D341Med (cell line): ENCODE measurements around the gene FTL.

Experiments
- DNase-seq: peaks from one replicate; pipeline ENCODE4 v3.0.0; 2012; ENCODE audit warnings: low spot score

The FTL gene

GRCh38 chr19:48966541-48967345, 1.6 kb downstream of the FTL start:
- no peak for DNase-seq

DNA sequence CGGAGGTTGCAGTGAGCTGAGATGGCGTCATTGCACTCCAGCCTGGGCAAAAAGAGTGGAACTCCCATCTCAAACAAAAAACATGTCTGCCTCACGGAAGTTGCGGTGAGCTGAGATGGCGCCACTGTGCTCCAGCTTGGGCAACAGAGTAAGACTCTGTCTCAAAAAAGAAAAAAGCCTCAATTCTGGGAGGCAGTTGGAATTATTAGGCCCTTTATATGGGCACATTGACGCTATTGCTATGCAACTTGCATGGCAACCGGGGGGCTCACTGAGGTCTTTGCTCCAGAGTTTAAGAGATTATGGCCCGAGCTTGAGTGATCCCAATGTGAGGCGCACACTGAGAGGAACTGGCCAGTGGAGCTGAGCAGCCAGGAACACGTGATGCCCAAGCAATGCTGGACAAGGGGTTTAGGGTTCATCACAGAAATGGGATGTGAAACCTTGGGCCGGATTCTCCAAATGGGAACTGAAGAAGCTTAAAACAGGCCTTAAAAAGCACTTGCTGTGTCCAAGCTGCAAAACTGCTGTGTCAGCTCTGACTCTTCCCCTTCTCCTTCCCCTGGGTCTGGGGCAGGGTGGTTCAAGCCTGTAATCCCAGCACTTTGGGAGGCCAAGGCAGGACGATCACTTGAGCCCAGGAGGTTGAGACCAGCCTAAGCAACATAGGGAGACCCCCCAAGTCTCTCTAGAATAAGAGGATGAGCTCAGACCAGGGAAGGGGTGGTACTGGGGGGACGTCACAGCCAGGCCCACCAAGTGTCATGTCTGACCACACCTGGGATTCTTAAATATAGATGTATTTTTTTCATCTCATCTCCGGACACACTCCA, 2.5 kb downstream of the FTL start:
- no peak for DNase-seq

DNA sequence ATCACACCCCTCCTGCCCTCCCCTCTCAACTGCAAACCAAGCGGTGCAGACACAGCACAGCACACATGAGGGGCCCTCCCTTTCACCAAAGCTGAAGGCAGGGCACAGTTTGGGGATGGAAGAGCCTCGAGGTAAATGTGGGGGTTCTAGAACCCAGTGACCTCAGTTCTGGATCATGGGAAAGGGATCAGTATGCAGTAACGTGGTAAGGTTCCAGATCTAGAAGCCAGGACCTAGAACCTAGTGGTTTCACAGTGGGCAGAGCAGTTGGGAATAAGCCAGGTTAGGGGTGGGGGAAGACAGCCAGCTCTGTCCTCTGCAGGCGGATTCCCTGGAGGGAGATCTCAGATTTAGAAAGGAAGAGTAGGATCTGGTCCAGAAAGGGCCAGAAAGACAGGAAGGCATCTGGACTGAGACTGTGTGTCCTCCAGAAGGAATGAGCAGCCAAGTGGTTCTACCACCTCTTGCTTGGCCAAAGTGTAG, 3.1 kb downstream of the FTL start:
- DNase-seq = no peak

DNA sequence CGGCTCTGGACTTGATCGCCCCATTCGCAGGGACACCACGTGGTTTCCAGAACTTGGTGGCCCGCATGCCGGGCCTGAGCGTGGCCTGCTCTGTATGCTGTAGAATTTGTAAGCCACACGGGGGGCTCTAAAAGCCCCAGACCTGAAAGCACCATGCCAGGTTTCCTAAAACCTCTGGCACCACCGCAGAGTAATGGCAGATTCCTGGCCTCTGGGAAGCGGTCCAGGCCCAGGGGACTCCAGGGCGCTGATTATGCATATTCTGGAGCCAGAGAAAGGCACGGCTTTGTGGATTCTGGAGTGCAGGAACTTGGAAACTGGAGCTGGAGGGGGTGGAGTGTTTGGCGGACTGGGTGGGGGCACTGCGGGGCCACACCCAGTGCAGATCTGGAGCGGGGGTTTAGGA, 3.7 kb downstream of the FTL start:
- DNase-seq = no peak

DNA sequence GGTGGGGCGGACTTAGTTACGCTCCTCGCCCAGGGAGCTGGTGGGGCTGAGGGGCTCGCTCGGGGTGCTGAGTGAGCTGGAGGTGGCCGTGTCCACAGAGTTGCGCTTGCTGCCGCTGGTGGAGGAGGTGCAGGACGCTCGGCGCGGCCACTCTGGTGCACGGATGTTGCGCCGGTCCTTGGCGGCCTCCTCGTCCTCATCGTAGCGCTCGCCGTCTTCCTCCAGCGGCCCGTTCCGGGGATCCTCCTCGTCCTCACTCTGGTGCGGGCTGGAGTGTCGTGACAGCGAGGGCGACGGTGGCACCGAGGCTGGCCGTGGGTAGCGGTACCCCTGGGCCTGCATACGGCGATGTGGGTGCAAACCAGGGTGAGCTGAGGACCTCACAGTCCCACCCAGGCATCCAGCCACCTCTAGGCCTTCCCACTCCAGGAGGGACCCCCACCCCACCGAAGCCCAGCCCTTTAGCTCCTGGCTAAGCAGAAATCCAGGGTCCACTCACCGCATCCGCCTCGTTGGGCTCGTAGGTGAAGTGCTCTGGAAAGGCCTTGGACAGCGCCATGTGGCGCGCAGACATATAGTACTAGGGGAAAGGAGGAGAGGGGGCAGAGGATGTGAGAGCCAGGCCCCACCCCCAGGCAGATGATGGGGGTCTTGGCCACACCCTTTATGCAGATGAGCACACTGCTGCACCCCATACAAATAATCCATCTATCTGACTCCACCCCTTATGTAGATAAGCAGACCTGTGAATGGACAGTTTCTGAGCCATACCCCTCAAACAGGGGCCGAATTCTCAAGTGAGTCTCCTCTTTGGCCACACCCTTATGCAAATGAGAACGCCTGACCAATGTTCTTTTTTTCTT, 4.4 kb downstream of the FTL start:
- DNase-seq = no peak

- DNase-seq = no peak
Measured at GRCh38 chr19:48970139-48970766, 5.1 kb downstream of the FTL start.

- DNase-seq = peak; percentile 88
Measured at GRCh38 chr19:48970923-48971395, 5.8 kb downstream of the FTL start.

DNA sequence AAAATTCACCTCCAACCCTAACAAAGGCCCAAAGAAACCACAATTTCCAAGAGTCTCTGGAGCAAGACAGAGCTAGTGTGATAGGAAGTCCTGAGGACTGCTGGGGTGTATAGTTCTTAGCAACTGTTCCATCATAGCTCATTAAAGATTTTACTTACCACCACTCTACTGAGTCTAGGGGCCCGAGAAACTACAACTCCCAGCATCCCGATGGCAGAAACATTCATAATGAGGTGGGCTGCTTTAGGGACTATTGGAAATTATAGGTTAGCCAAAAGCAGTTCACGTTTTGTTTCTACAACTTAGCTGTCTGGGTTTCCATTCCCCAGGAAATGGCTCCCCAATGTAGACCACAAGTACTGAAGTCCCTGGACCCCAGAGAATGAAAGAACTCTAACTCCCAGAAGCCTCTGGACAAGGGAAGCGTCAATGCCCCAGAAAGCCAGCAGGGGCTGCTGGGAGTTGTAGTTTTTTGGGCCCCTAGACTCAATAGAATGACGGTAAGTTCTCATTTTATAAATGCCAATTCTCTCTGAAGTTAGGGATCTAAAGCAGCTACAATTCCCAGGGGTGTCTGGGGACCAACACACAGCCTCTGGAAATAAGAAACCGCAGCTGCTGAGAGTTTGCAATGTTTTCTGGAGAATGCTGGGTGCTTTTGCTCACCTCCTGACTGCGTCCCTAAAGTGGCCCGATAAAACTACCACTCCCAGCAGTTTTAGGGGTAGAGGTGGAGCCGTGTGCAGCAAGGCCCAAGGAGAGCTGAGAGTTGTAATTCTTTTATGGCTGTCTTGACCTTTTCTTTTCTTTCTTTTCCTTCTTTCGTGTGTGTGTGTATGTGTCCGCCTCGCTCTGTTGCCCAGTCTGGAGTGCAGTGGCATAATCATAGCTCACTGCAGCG, 11.1 kb downstream of the FTL start:
- DNase-seq = peak; percentile 67

DNA sequence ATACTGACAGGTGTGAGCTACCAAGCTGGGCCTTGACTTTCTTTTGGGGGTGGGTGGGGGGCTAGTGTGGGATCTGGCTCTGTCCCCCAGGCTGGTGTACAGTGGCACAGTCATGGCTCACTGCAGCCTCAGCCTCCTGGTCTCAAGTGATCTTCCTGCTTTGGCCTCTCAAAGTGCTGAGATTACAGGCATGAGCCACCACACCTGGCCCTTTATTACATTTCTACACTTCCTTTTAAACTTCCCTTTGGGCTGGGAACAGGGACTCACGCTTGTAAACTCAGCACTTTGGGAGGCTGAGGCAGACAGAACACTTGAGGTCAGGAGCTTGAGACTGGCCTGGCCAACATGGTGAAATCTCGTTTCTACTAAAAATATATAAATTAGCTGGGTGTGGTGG, 12.0 kb downstream of the FTL start:
- no peak for DNase-seq

DNA sequence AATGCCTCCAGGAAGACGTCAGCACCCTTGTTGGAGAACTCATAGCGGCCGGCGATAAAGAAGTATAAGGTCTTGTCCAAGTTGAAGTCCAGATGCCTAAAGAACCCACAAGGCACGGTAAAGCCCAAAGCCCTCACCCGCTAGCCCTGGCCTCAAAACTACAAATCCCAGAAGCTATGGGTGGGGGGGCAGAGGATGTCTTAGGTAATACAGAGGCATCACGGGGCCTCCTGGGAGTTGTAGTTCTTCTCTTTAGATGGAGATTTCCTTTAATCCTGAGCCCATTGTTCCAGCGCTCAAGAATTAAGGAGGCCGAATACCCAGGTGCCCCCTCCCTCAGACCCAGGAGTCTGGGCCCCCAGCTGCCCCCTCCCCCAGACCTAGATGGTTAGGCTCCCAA, 17.2 kb downstream of the FTL start:
- DNase-seq = peak; percentile 60

DNA sequence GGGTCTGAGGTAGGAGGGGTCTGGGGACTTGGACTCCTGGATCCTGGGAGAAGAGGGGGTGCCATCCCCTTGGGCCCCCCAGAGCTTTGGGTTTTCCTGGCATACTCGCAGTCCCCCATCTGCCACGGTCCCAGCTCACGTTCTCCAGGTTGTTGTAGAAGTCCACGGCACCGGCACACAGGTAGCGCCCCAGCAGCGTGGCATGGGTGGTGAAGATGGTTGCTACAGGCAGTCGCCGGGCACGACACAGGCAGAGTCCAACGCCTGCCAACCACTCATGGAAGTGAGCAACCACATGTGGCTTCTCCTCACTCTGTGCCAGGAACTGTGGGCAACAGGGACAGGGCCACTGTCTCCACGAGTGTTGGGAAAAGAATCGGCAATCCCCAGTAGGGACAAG, 20.6 kb downstream of the FTL start:
- DNase-seq = no peak

DNA sequence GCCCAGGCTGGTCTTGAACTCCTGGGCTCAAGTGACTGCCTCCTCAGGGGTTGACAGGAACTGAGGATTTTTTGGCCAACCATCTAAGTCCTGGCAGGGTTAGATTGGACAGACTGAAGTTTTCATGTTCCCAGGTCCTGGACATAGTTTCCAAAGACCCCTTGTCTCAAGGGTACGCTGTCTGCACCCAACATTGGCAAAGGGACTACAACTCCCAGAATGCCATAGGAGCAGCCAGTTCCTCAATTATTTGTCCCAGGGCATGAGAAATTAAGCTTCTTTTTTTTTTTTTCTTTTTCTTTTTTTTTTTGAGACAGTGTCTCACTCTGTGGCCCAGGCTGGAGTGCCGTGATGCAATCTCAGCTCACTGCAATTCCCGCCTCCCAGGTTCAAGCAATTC, 21.1 kb downstream of the FTL start:
- no peak for DNase-seq

DNA sequence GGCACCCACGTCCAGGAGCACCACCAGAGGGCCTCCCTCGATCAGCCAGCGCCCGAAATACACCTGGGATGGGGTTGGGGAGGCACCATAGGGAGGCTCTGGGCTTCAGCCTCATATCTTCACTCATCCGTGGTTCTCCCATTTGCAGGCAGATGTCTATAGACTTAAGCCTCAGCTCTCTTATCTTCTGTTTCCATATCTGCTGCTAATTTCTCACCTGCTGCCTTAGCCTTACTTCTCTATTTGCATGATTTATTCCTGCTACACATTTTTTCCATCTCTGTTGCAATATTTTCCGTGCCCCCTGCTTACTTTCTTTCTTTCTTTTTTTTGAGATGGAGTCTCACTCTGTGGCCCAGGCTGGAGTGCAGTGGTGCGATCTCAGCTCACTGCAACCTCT, 22.2 kb downstream of the FTL start:
- no peak for DNase-seq

DNA sequence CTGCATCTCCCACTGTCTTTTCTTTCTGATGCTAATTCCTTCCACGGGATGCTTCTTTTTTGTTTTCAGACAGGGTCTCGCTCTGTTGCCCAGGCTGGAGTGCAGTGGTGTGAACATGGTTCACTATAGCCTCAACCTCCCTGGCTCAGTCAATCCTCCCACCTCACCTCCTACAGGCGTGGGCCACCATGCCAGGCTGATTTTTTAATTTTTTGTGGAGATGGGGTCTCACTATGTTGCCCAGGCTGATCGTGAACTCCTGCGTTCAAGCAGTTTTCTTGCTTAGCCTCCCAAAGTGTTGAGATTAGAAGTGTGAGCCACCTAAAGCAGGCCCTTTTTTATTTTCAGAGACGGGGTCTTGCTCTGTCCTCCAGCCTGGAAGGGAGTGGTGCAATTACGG, 23.2 kb downstream of the FTL start:
- no peak for DNase-seq

GRCh38 chr19:48988860-48989259, 23.8 kb downstream of the FTL start:
- DNase-seq = no peak

- no peak for DNase-seq
Measured at GRCh38 chr19:48989701-48990291, 24.7 kb downstream of the FTL start.

- DNase-seq = no peak
Measured at GRCh38 chr19:48990400-48990799, 25.3 kb downstream of the FTL start.

- DNase-seq = no peak
Measured at GRCh38 chr19:48991011-48991609, 26.0 kb downstream of the FTL start.

GRCh38 chr19:48991873-48992580, 26.9 kb downstream of the FTL start:
- DNase-seq = peak; percentile 56
